GM13976 (cell line): ENCODE data around the gene NEUROG1.

Experiments
- DNase-seq: peaks from one replicate; pipeline ENCODE4 v3.0.0; 2012; ENCODE audit warnings: low spot score
- CTCF ChIP-seq: IDR thresholded peaks from 2 replicates; pipeline ENCODE4 v1.5.1; 2012; ENCODE audit warnings: borderline replicate concordance, mild to moderate bottlenecking; ENCODE audit not compliant: insufficient read depth; ENCODE audit errors: extremely low read depth, missing control alignments, control extremely low read depth
- in situ Hi-C: fragments of 300-500 bp; cut with MboI; formaldehyde crosslinking; loops from one replicate; pipeline ENCODE4 v1.12.0; 2022; ENCODE audit warnings: low sequenced_read_pairs, mixed read lengths, inconsistent platforms; ENCODE audit not compliant: unreplicated experiment

Gene NEUROG1

GRCh38 chr5:135553688-135554462 is 18.1 kb upstream of the NEUROG1 start:
- in situ Hi-C loops = loop anchor here (5.0 kb wide), 1 partner anchor 92 kb away; no protein-coding TSS in a partner anchor
- TF ChIP-seq CTCF = no peak
- DNase-seq = no peak

- peak; percentile 76 for DNase-seq
- in situ Hi-C loops = loop anchor here (5.0 kb wide), 1 partner anchor 90 kb away; no protein-coding TSS in a partner anchor
- peak; percentile 69 for TF ChIP-seq CTCF
Measured at GRCh38 chr5:135551593-135552447, 16.1 kb upstream of the NEUROG1 start.

GRCh38 chr5:135549413-135549812 is 13.6 kb upstream of the NEUROG1 start:
- in situ Hi-C loops = no loop called here
- DNase-seq = no peak
- TF ChIP-seq CTCF = no peak

GRCh38 chr5:135547590-135548254 is 12.0 kb upstream of the NEUROG1 start:
- in situ Hi-C loops = no loop called here
- TF ChIP-seq CTCF = no peak
- DNase-seq = no peak

GRCh38 chr5:135546912-135547311 is 11.1 kb upstream of the NEUROG1 start:
- in situ Hi-C loops = no loop called here
- no peak for TF ChIP-seq CTCF
- DNase-seq = no peak

GRCh38 chr5:135546101-135546500 is 10.3 kb upstream of the NEUROG1 start:
- no peak for DNase-seq
- TF ChIP-seq CTCF = no peak
- in situ Hi-C loops = no loop called here
